HCT116 (cell line): ENCODE results near the gene RPL19. TPM values are rescaled to one million over a fixed set of nuclear protein-coding genes. Genes with fewer than 3 reads are reported as not detected.

Source experiments
- ATAC-seq: fragments of 200-7000 bp; cut with Tn5 transposase; 2 replicates; pipeline ENCODE4 v1.9.1; 2020; ENCODE audit warnings: mild to moderate bottlenecking, moderate library complexity
- BruUV-seq: library from RNA; stranded (reverse); fragments of 400-500 nt; replicated peaks from 2 replicates; lab custom pipeline; 2021; lab: Mats Ljungman, UMichigan
- CTCF ChIA-PET: fragments of 300-600 bp; sonication (Branson Sonifier 250); formaldehyde crosslinking; loops from one replicate; lab custom pipeline; 2021; ENCODE audit warnings: antibody characterized with exemption; lab: Charles Lee
- POLR2A ChIA-PET: fragments of 300-600, 350-600 bp; sonication (Branson Sonifier 250); formaldehyde crosslinking; loops from one replicate; lab custom pipeline; 2021; ENCODE audit warnings: antibody characterized with exemption; lab: Charles Lee
- RAD21 ChIA-PET, 2 experiments: fragments of 300-600 bp; sonication (Branson Sonifier 250); formaldehyde crosslinking; loops; one replicate each; lab custom pipeline; 2023; ENCODE audit warnings: low total read pairs in 2 of 2; ENCODE audit not compliant: uncharacterized antibody in 2 of 2, unreplicated experiment in 2 of 2, low non-redundant PET in 1 of 2; lab: Charles Lee
- DNase-seq: peaks from one replicate; pipeline ENCODE4 v3.0.0-alpha.2; 2010; ENCODE audit warnings: low read depth, low spot score
- H2AFZ ChIP-seq: fragments of 200-600 bp; shearing (Covaris generic), sonication (generic); 2 replicates; pipeline ENCODE4 v1.6.1; 2017; ENCODE audit warnings: low read depth, mixed run types, mixed read lengths, antibody characterized with exemption, low read length; ENCODE audit not compliant: poor library complexity, severe bottlenecking
- H3K27ac ChIP-seq: 2 replicates; pipeline ENCODE4 v1.5.1; 2012; ENCODE audit warnings: low read depth, low read length
- H3K27me3 ChIP-seq: fragments of 200-600 bp; sonication (generic); 2 replicates; pipeline ENCODE4 v1.6.1; 2016; ENCODE audit warnings: mixed run types, low read length, mixed read lengths; ENCODE audit not compliant: insufficient read depth
- H3K36me3 ChIP-seq, 2 experiments: fragments of 200-500 bp in 1 of 2; fragments of 200-600 bp in 1 of 2; sonication (Bioruptor generic) in 1 of 2; sonication (generic) in 1 of 2; 2 replicates each; pipeline versions ENCODE4 v1.5.1 to v1.6.1; 2014 to 2016; ENCODE audit warnings: low read length in 2 of 2, inconsistent platforms in 1 of 2, mixed read lengths in 1 of 2, mixed run types in 1 of 2; ENCODE audit not compliant: insufficient read depth in 2 of 2, control insufficient read depth in 1 of 2
- H3K4me1 ChIP-seq, 2 experiments: fragments of 200-600 bp in 1 of 2; sonication (generic) in 1 of 2; 2 replicates each; pipeline versions ENCODE4 v1.5.1 to v1.6.1; 2012 to 2017; ENCODE audit warnings: low read length in 2 of 2, inconsistent platforms in 1 of 2, mild to moderate bottlenecking in 1 of 2, mixed read lengths in 1 of 2, mixed run types in 1 of 2, moderate library complexity in 1 of 2; ENCODE audit not compliant: insufficient read depth in 2 of 2, control insufficient read depth in 1 of 2
- H3K4me2 ChIP-seq: fragments of 200-600 bp; sonication (generic); 2 replicates; pipeline ENCODE4 v1.6.1; 2017; ENCODE audit warnings: mixed run types, low read length, mixed read lengths
- H3K4me3 ChIP-seq, 2 experiments: fragments of 200-600 bp in 1 of 2; sonication (generic) in 1 of 2; replicated peaks in 1 of 2; 2 replicates each; pipeline ENCODE4 v1.5.1; 2011 to 2016; ENCODE audit warnings: low read length in 2 of 2, control low read depth in 1 of 2, low read depth in 1 of 2, mild to moderate bottlenecking in 1 of 2, mixed read lengths in 1 of 2, mixed run types in 1 of 2
- H3K79me2 ChIP-seq: fragments of 200-600 bp; sonication (generic); 2 replicates; pipeline ENCODE4 v1.6.1; 2017; ENCODE audit warnings: mild to moderate bottlenecking, mixed run types, low read length, moderate library complexity, mixed read lengths; ENCODE audit not compliant: insufficient read depth
- H3K9ac ChIP-seq: fragments of 200-600 bp; sonication (generic); 2 replicates; pipeline ENCODE4 v1.6.1; 2016; ENCODE audit warnings: low read length, mixed read lengths
- H3K9me2 ChIP-seq: fragments of 200-600 bp; sonication (generic), shearing (Covaris generic); 2 replicates; pipeline ENCODE4 v1.6.1; 2017; ENCODE audit warnings: mixed run types, mild to moderate bottlenecking, moderate library complexity; ENCODE audit not compliant: insufficient read depth
- H3K9me3 ChIP-seq, 2 experiments: fragments of 200-500 bp in 1 of 2; fragments of 200-600 bp in 1 of 2; sonication (Bioruptor generic) in 1 of 2; sonication (generic) in 1 of 2; 2 replicates each; pipeline ENCODE4 v1.6.1; 2014 to 2017; ENCODE audit warnings: low read length in 2 of 2, mixed read lengths in 2 of 2, inconsistent platforms in 1 of 2, low read depth in 1 of 2, mild to moderate bottlenecking in 1 of 2, mixed run types in 1 of 2, moderate library complexity in 1 of 2; ENCODE audit not compliant: control insufficient read depth in 1 of 2, insufficient read depth in 1 of 2
- H4K20me1 ChIP-seq: fragments of 200-600 bp; sonication (generic), shearing (Covaris generic); 2 replicates; pipeline ENCODE4 v1.6.1; 2017; ENCODE audit warnings: mixed run types, mild to moderate bottlenecking, moderate library complexity; ENCODE audit not compliant: insufficient read depth
- ATF3 ChIP-seq: IDR thresholded peaks from 2 replicates; pipeline ENCODE4 v1.6.1; 2012
- CBX3 ChIP-seq: IDR thresholded peaks from 2 replicates; pipeline ENCODE4 v1.6.1; 2012; ENCODE audit warnings: low read depth
- CEBPB ChIP-seq: IDR thresholded peaks from 2 replicates; pipeline ENCODE4 v1.6.1; 2012; ENCODE audit warnings: low read depth
- CTCF ChIP-seq, 3 experiments: fragments of 200-600 bp in 1 of 3; sonication (generic) in 1 of 3; IDR thresholded peaks in 2 of 3; conservative IDR thresholded peaks in 1 of 3; 2 replicates each; pipeline ENCODE4 v1.5.1; 2012 to 2017; ENCODE audit warnings: low read depth in 2 of 3, low read length in 2 of 3, antibody characterized with exemption in 1 of 3, borderline replicate concordance in 1 of 3, control low read depth in 1 of 3, mild to moderate bottlenecking in 1 of 3, mixed read lengths in 1 of 3, mixed run types in 1 of 3, moderate library complexity in 1 of 3; ENCODE audit not compliant: insufficient read depth in 1 of 3
- EGR1 ChIP-seq: IDR thresholded peaks from 2 replicates; pipeline ENCODE4 v1.6.1; 2012; ENCODE audit warnings: low read depth
- ELF1 ChIP-seq: IDR thresholded peaks from 2 replicates; pipeline ENCODE4 v1.6.1; 2012; ENCODE audit warnings: low read depth, borderline replicate concordance
- EZH2 ChIP-seq: fragments of 200-600 bp; sonication (generic); IDR thresholded peaks from 2 replicates; pipeline ENCODE4 v1.6.1; 2017; ENCODE audit warnings: antibody characterized with exemption, mixed run types
- EZH2phosphoT487 ChIP-seq: fragments of 200-600 bp; IDR thresholded peaks from 2 replicates; pipeline ENCODE4 v1.6.1; 2018; ENCODE audit warnings: antibody characterized with exemption, borderline replicate concordance
- FOSL1 ChIP-seq: IDR thresholded peaks from 2 replicates; pipeline ENCODE4 v1.6.1; 2012; ENCODE audit warnings: low read depth
- JUND ChIP-seq: IDR thresholded peaks from 2 replicates; pipeline ENCODE4 v1.6.1; 2012
- MAX ChIP-seq: IDR thresholded peaks from 2 replicates; pipeline ENCODE4 v1.6.1; 2012
- POLR2A ChIP-seq: IDR thresholded peaks from 2 replicates; pipeline ENCODE4 v1.7.0; 2011; ENCODE audit warnings: borderline replicate concordance; ENCODE audit not compliant: insufficient read depth, insufficient read length; ENCODE audit errors: extremely low read depth
- POLR2AphosphoS5 ChIP-seq: IDR thresholded peaks from 2 replicates; pipeline ENCODE4 v1.6.1; 2011; ENCODE audit warnings: mild to moderate bottlenecking, low read depth, low read length, moderate library complexity
- REST ChIP-seq: IDR thresholded peaks from 2 replicates; pipeline ENCODE4 v1.6.1; 2012; ENCODE audit warnings: low read depth
- SIN3A ChIP-seq: IDR thresholded peaks from 2 replicates; pipeline ENCODE4 v1.6.1; 2012; ENCODE audit warnings: low read depth
- SRF ChIP-seq: IDR thresholded peaks from 2 replicates; pipeline ENCODE4 v1.6.1; 2012; ENCODE audit warnings: low read depth
- YY1 ChIP-seq: IDR thresholded peaks from 2 replicates; pipeline ENCODE4 v1.6.1; 2011; ENCODE audit warnings: low read length, low read depth, moderate library complexity, mild to moderate bottlenecking; ENCODE audit not compliant: insufficient replicate concordance; ENCODE audit errors: extremely low read depth
- ZBTB33 ChIP-seq: IDR thresholded peaks from 2 replicates; pipeline ENCODE4 v1.6.1; 2011; ENCODE audit warnings: mild to moderate bottlenecking, low read length, moderate library complexity; ENCODE audit not compliant: insufficient replicate concordance; ENCODE audit errors: extremely low read depth
- ZNF274 ChIP-seq: fragments of 200-500 bp; sonication (Bioruptor generic); IDR thresholded peaks from 2 replicates; pipeline ENCODE4 v1.6.1; 2014; ENCODE audit warnings: mild to moderate bottlenecking, low read depth, low read length, inconsistent platforms
- intact Hi-C: fragments of 100-400 bp; cut with micrococcal nuclease; formaldehyde crosslinking; loops from 2 replicates; pipeline ENCODE4 v1.10.0; 2022
- total RNA-seq: library from RNA; stranded (reverse); gene quantifications from one replicate; pipeline ENCODE4 v1.2.1, GENCODE V29; 2021; ENCODE audit not compliant: unreplicated experiment

RPL19 gene
- total RNA-seq, 1 experiment from 2014 or later = 2,276 TPM

- CTCF ChIA-PET = interaction anchor here (3.7 to 5.5 kb wide), 2 partner anchors 168 kb away, joined by 28 to 135 read pairs; no protein-coding TSS in a partner anchor
- DNase-seq (no peak), ATAC-seq (no peak)
- BruUV-seq = no TSS peak
- H3K9ac ChIP-seq = peak within 1 kb of the TSS; percentile 67
- peak within 1 kb of the TSS; percentile 94 for H3K4me2 ChIP-seq
- H3K27me3 ChIP-seq = no peaks in the 10 kb centered on the region
- intact Hi-C loops = loop anchor here (10.0 kb wide), 1 partner anchor 417 kb away; the partner anchor contains the start of gene CISD3
- H3K4me1 ChIP-seq = peaks cover 11 to 23% of the 10 kb centered on the region in 2 experiments
- H4K20me1 ChIP-seq = no peaks in the 10 kb centered on the region
- RAD21 ChIA-PET = interaction anchor here in 1 of 2 experiments (0.7 kb wide), 1 partner anchor 168 kb away, joined by 4 read pairs; no protein-coding TSS in a partner anchor
- H3K36me3 ChIP-seq = no peaks in the 10 kb centered on the region
- H3K9me3 ChIP-seq = no peaks in the 10 kb centered on the region
- peak within 1 kb of the TSS; percentile 89 for H2AFZ ChIP-seq
- no peaks in the 10 kb centered on the region for H3K79me2 ChIP-seq
- no peaks in the 10 kb centered on the region for H3K9me2 ChIP-seq
- H3K4me3 ChIP-seq = peak within 1 kb of the TSS; percentile 36 to 62
- POLR2A ChIA-PET = no interaction called here
- peak within 1 kb of the TSS; percentile 56 for H3K27ac ChIP-seq
- TF ChIP-seq ZBTB33 (no peak), ELF1 (no peak), ATF3 (no peak), POLR2AphosphoS5 (no peak), EZH2phosphoT487 (no peak), SIN3A (no peak), EGR1 (no peak), POLR2A (no peak), FOSL1 (no peak), ZNF274 (no peak), CTCF (IDR thresholded peaks at IDR 0.05 in 2 of 3, conservative IDR thresholded peaks at IDR 0.05 in 1 of 3; ENCODE audit: borderline replicate concordance in 1 of 3, insufficient read depth in 1 of 3, low read depth in 2 of 3, low read length in 2 of 3) (no peak), YY1 (no peak), REST (no peak), EZH2 (no peak), CBX3 (no peak), JUND (no peak), SRF (no peak), MAX (no peak), CEBPB (no peak)
Observed at GRCh38 chr17:39151150-39151942, 48.7 kb upstream of the RPL19 start, which contains the start of gene PLXDC1. TSS of gene PLXDC1 (minus strand) at chr17:39151637. CDS start at chr17:39151437, 200 bp downstream.
